HCT116 (cell line): ENCODE data around the gene FGFBP1.
A peak's percentile ranks its signal among the peaks of the same experiment; 100 is the strongest.

Experiments used
- CEBPB ChIP-seq: IDR thresholded peaks from 2 replicates; pipeline ENCODE4 v1.6.1; 2012; ENCODE audit warnings: low read depth
- EZH2 ChIP-seq: fragments of 200-600 bp; sonication (generic); IDR thresholded peaks from 2 replicates; pipeline ENCODE4 v1.6.1; 2017; ENCODE audit warnings: antibody characterized with exemption, mixed run types
- EZH2phosphoT487 ChIP-seq: fragments of 200-600 bp; IDR thresholded peaks from 2 replicates; pipeline ENCODE4 v1.6.1; 2018; ENCODE audit warnings: antibody characterized with exemption, borderline replicate concordance
- JUND ChIP-seq: IDR thresholded peaks from 2 replicates; pipeline ENCODE4 v1.6.1; 2012
- POLR2A ChIP-seq: IDR thresholded peaks from 2 replicates; pipeline ENCODE4 v1.7.0; 2011; ENCODE audit warnings: borderline replicate concordance; ENCODE audit not compliant: insufficient read depth, insufficient read length; ENCODE audit errors: extremely low read depth
- POLR2AphosphoS5 ChIP-seq: IDR thresholded peaks from 2 replicates; pipeline ENCODE4 v1.6.1; 2011; ENCODE audit warnings: mild to moderate bottlenecking, low read depth, low read length, moderate library complexity
- RAD21 ChIP-seq: IDR thresholded peaks from 2 replicates; pipeline ENCODE4 v1.6.1; 2012; ENCODE audit warnings: low read depth, mild to moderate bottlenecking
- REST ChIP-seq: IDR thresholded peaks from 2 replicates; pipeline ENCODE4 v1.6.1; 2012; ENCODE audit warnings: low read depth
- SIN3A ChIP-seq: IDR thresholded peaks from 2 replicates; pipeline ENCODE4 v1.6.1; 2012; ENCODE audit warnings: low read depth
- SP1 ChIP-seq: IDR thresholded peaks from 2 replicates; pipeline ENCODE4 v1.6.1; 2012; ENCODE audit warnings: low read depth
- TF ChIP-seq, protein P1 (sequence below), 3 experiments: fragments of 200-600 bp in 1 of 3; sonication (generic) in 1 of 3; IDR thresholded peaks in 2 of 3; conservative IDR thresholded peaks in 1 of 3; 2 replicates each; pipeline ENCODE4 v1.5.1; 2012 to 2017; ENCODE audit warnings: low read depth in 2 of 3, low read length in 2 of 3, antibody characterized with exemption in 1 of 3, borderline replicate concordance in 1 of 3, control low read depth in 1 of 3, mild to moderate bottlenecking in 1 of 3, mixed read lengths in 1 of 3, mixed run types in 1 of 3, moderate library complexity in 1 of 3; ENCODE audit not compliant: insufficient read depth in 1 of 3

DNA sequence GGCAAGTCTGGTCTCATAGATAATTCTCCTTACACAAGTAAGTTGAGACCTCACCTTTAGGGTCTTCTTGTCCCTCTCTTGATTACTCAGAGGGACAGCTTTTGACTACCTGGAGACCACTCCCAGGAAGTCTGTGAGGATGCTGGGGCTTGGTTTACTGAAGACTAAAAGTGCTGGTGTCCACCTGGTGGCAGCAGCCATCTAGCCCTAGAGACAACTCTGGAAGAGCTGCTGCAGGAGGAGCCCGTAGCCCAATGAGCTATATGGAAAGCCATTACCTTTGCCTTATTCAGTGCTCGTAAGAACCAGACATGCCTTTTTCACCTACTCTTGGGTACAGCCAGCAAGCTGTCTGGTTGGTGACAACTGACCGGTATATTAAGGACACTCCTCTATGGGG, 17.1 kb upstream of the FGFBP1 start:
- TF ChIP-seq, protein P1, sequence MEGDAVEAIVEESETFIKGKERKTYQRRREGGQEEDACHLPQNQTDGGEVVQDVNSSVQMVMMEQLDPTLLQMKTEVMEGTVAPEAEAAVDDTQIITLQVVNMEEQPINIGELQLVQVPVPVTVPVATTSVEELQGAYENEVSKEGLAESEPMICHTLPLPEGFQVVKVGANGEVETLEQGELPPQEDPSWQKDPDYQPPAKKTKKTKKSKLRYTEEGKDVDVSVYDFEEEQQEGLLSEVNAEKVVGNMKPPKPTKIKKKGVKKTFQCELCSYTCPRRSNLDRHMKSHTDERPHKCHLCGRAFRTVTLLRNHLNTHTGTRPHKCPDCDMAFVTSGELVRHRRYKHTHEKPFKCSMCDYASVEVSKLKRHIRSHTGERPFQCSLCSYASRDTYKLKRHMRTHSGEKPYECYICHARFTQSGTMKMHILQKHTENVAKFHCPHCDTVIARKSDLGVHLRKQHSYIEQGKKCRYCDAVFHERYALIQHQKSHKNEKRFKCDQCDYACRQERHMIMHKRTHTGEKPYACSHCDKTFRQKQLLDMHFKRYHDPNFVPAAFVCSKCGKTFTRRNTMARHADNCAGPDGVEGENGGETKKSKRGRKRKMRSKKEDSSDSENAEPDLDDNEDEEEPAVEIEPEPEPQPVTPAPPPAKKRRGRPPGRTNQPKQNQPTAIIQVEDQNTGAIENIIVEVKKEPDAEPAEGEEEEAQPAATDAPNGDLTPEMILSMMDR (IDR thresholded peaks at IDR 0.05 in 2 of 3, conservative IDR thresholded peaks at IDR 0.05 in 1 of 3; ENCODE audit: borderline replicate concordance in 1 of 3, insufficient read depth in 1 of 3, low read depth in 2 of 3, low read length in 2 of 3), result peak; percentile 45 to 66 (median 60); a peak in 4 of 6 replicates
- TF ChIP-seq EZH2 (no peak), SP1 (no peak), REST (no peak), CEBPB (no peak), RAD21 (peak; percentile 59), POLR2A (no peak), EZH2phosphoT487 (no peak), SIN3A (no peak), POLR2AphosphoS5 (no peak), JUND (no peak)
